Measurements from ENCODE around the gene OR5D18. TPM values are rescaled to one million over a fixed set of nuclear protein-coding genes. Genes with fewer than 3 reads are reported as not detected.
"Not testable (repeated sequence)": the region's sequence is repeated elsewhere in the genome, so short reads cannot be mapped to it uniquely, and the experiment has no call there.

The OR5D18 gene
- total RNA-seq (2014; rRNA removed; shearing (Covaris generic); ENCODE audit: low replicate concordance), result not detected in 2 replicates

DNA sequence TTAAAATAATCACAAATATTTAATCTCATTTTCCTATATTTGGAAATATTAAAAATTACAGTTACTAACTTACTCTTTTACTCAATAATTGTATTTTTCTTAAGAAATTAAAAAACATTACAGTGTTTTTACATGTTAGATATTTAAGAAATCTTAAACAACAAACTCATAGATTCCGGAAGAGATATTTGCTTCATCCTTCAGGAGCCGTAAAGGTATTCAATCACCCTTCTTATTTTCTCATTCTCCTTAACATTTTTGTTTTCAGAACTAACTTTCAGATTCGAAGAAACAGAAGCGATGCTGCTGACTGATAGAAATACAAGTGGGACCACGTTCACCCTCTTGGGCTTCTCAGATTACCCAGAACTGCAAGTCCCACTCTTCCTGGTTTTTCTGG lies at the start of gene OR5D18:
TSS of gene OR5D18 (plus strand) at position 301 of the 400 bp plus-strand sequence. CDS start at position 301, 0 bp downstream.
- Histone ChIP-seq H3K36me3 (no peaks in the 10 kb centered on the region), H3K9me3 (no peaks in the 10 kb centered on the region), H3K4me3 (no peak within 1 kb of the TSS), H3K27me3 (no peaks in the 10 kb centered on the region)
- DNase-seq, result no peak

DNA sequence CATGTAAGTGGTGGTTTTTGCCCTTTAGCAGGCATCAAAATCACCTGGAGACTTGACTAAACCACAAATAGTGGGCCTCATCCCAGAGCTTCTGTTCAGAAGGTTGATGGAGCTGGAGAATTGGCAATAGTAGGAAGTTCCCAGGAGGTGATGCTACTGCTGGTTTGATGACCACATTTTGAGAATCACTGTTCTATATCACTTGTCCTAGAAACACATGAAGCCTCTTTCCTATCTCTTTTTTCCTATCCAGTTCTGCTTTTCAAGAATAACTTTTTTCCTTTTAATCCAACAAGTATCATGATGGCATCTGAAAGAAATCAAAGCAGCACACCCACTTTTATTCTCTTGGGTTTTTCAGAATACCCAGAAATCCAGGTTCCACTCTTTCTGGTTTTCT lies 46.3 kb upstream of the OR5D18 start, which contains the start of gene OR5D13:
TSS of gene OR5D13 (plus strand) at position 301 of the 400 bp plus-strand sequence. CDS start at position 301, 0 bp downstream.
- Histone ChIP-seq H3K4me3 (no peak within 1 kb of the TSS), H3K9me3 (no peaks in the 10 kb centered on the region), H3K36me3 (no peaks in the 10 kb centered on the region), H3K27me3 (no peaks in the 10 kb centered on the region)
- DNase-seq, result no peak

GRCh38 chr11:55791606-55792005 lies 27.8 kb upstream of the OR5D18 start:
- no peak overlapping the region for H3K4me3 ChIP-seq
- no peaks in the 10 kb centered on the region for H3K36me3 ChIP-seq
- H3K27me3 ChIP-seq, result no peaks in the 10 kb centered on the region
- no peak for DNase-seq
- no peaks in the 10 kb centered on the region for H3K9me3 ChIP-seq

DNA sequence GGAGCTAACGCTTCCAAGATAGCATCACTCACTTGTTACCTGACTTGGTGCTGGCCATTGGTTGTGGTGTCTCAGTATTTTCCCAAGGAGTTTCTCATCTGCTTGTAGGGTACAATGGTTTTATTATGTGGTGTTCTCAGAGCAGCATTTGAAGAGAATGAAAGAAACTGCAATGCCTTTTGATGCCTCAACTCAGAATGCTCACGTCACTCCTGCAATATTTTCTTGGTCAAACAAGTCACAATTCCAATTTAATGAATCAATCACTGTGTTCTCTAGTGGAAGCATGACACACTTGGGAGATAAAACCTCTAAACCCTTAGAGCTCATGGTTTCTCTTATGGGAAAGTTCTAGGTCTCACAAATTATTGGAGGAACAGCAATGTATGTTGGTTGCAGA lies 26.1 kb upstream of the OR5D18 start:
- Histone ChIP-seq H3K27me3 (no peaks in the 10 kb centered on the region), H3K36me3 (no peaks in the 10 kb centered on the region), H3K4me3 (no peak overlapping the region), H3K9me3 (no peaks in the 10 kb centered on the region)
- DNase-seq, result no peak

- no peaks in the 10 kb centered on the region for H3K9me3 ChIP-seq
- no peak for DNase-seq
- no peak within 1 kb of the TSS for H3K4me3 ChIP-seq
Measured at GRCh38 chr11:55795256-55795655, 24.2 kb upstream of the OR5D18 start, which contains the start of gene OR5D14. Gene OR5D14 (plus strand): TSS chr11:55795556. CDS start chr11:55795556, 0 bp downstream.

DNA sequence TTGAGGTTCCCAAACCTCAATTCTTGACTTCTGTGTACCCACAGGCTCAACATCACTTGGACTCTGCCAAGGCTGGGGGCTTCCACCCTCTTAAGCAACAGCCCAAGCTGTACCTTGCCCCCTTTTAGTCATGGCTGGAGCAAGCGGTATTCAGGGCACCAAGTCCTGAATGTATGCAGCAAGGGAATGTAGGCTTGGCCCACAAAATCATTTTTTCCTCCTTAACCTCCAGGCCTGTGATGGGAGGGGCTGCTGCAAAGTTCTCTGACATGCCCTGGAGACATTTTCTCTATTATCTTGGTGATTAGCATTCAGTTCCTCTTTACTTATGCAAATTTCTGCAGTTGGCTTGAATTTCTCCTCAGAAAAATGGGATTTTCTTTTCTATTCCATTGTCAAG lies 13.2 kb upstream of the OR5D18 start:
- Histone ChIP-seq H3K36me3 (no peaks in the 10 kb centered on the region), H3K9me3 (no peaks in the 10 kb centered on the region), H3K4me3 (no peak overlapping the region), H3K27me3 (no peaks in the 10 kb centered on the region)
- no peak for DNase-seq

More at GRCh38 chr11:55795256-55795655, 24.2 kb upstream of the OR5D18 start, which contains the start of gene OR5D14:
- no peaks in the 10 kb centered on the region for H3K36me3 ChIP-seq
- H3K27me3 ChIP-seq, result no peaks in the 10 kb centered on the region

DNA sequence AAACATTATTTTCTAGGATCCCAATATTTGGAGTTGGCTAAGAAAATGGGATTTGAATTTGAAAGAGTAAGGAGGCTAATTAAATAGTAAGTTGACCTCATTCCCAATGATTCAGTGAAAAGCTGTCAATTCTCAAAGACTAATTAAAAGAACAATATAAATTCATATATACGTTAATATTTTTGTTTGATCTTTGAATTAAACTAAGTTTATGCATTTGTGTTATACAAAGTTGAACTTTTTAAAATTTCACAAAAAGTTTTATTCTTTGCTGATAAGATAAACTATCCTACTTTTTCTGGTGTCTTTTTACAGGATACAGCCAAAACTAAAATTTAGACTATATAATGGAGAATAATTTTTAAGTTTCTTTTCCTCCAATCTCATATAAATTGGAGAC lies 8.4 kb upstream of the OR5D18 start, which contains the start of gene OR5L1:
TSS of gene OR5L1 (plus strand) at position 301 of the 400 bp plus-strand sequence. CDS start 100 bp downstream, outside the sequence.
- Histone ChIP-seq H3K4me3 (no peak within 1 kb of the TSS), H3K36me3 (no peaks in the 10 kb centered on the region), H3K27me3 (no peaks in the 10 kb centered on the region), H3K9me3 (no peaks in the 10 kb centered on the region)
- no peak for DNase-seq

DNA sequence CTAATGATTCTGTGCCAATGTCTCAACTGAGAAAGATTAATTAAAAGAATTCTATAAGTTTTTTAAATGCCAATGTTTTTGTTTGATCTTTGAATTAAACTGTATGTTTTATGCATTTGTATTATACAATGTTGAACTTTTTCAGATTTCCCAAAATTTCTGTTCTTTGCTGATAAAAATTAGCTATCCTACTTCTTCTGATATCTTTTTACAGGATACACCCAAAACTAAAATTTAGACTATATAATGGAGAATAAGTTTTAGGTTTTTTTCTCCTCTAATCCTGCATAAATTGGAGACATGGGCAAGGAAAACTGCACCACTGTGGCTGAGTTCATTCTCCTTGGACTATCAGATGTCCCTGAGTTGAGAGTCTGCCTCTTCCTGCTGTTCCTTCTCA lies 7.5 kb downstream of the OR5D18 start, which contains the start of gene OR5L2:
TSS of gene OR5L2 (plus strand) at position 301 of the 400 bp plus-strand sequence. CDS start at position 301, 0 bp downstream.
- Histone ChIP-seq H3K9me3 (no peaks in the 10 kb centered on the region), H3K36me3 (no peaks in the 10 kb centered on the region), H3K4me3 (no peak within 1 kb of the TSS), H3K27me3 (no peaks in the 10 kb centered on the region)
- no peak for DNase-seq

GRCh38 chr11:55838452-55838851 lies 19.0 kb downstream of the OR5D18 start, which contains the start of gene OR5D16:
Gene OR5D16 (plus strand): TSS chr11:55838752. CDS start chr11:55838752, 0 bp downstream.
- Histone ChIP-seq H3K9me3 (no peaks in the 10 kb centered on the region; the same call in 1 of the 2 replicates), H3K36me3 (no peaks in the 10 kb centered on the region), H3K27me3 (no peaks in the 10 kb centered on the region), H3K4me3 (no peak within 1 kb of the TSS)
- no peak for DNase-seq

- H3K36me3 ChIP-seq, result no peaks in the 10 kb centered on the region
- H3K27me3 ChIP-seq, result no peaks in the 10 kb centered on the region
- H3K4me3 ChIP-seq, result no peak overlapping the region
- no peaks in the 10 kb centered on the region for H3K9me3 ChIP-seq
- DNase-seq, result no peak
Measured at GRCh38 chr11:55847453-55847852, 28.0 kb downstream of the OR5D18 start.

GRCh38 chr11:55849037-55849436 lies 29.6 kb downstream of the OR5D18 start:
- DNase-seq, result no peak
- H3K4me3 ChIP-seq, result no peak overlapping the region
- no peaks in the 10 kb centered on the region for H3K27me3 ChIP-seq
- no peaks in the 10 kb centered on the region for H3K9me3 ChIP-seq
- H3K36me3 ChIP-seq, result no peaks in the 10 kb centered on the region

DNA sequence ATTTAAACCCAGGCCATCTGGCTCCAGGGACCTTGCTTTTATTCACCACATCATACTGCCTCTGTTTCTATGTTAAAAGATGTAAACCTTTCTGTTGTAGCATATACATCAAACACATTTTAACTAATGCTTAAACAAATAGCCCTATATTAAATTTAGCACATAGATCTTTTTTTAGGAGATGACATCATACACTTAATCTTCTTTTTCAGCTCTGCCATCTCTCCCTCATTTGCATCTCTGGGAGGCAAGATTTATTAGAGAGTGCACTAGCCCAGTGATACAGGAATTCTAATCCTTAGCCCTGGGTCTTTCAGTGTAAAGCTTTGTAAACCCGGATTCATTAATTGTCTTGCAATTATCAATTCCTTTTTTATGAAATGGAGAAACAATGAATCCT lies 32.7 kb downstream of the OR5D18 start:
- no peaks in the 10 kb centered on the region for H3K27me3 ChIP-seq
- H3K36me3 ChIP-seq, result no peaks in the 10 kb centered on the region
- no peak for DNase-seq
- H3K9me3 ChIP-seq, result no peaks in the 10 kb centered on the region
- no peak overlapping the region for H3K4me3 ChIP-seq

DNA sequence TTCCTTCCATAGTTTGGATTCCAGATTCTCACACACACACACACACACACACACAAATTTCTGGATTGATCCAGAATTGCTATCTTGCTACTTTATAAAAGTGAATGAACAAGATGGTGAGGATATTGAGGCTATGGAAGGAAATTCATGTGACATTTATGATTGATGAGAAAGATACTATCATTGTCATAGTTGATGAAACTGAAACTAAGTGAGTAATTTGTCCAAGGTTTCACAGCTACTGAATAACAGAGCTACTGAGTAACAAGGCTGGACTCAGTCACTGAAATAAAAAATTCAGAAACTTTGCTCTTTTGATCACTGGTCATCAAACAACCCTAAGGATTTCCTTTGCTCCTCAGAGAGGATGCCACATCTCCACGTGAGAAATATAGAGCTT lies 35.3 kb downstream of the OR5D18 start:
- Histone ChIP-seq H3K27me3 (no peaks in the 10 kb centered on the region), H3K4me3 (no peak overlapping the region), H3K36me3 (no peaks in the 10 kb centered on the region), H3K9me3 (no peaks in the 10 kb centered on the region)
- no peak for DNase-seq

GRCh38 chr11:55867354-55867753 lies 47.9 kb downstream of the OR5D18 start:
- H3K9me3 ChIP-seq, H3K36me3 ChIP-seq, DNase-seq, H3K4me3 ChIP-seq, H3K27me3 ChIP-seq: not testable (repeated sequence)

Other genes starting within 250 kb of the OR5D18 start
- gene OR4C16, start 247.5 kb upstream of the OR5D18 start, total RNA-seq (2014; rRNA removed; shearing (Covaris generic); ENCODE audit: low replicate concordance), result not detected in 2 replicates
- not detected in 2 replicates for gene OR4C11, start 212.0 kb upstream of the OR5D18 start, total RNA-seq (2014; rRNA removed; shearing (Covaris generic); ENCODE audit: low replicate concordance)
- gene OR4P4, start 184.5 kb upstream of the OR5D18 start, total RNA-seq (2014; rRNA removed; shearing (Covaris generic); ENCODE audit: low replicate concordance), result not detected in 2 replicates
- gene OR4S2, start 171.3 kb upstream of the OR5D18 start, total RNA-seq (2014; rRNA removed; shearing (Covaris generic); ENCODE audit: low replicate concordance), result not detected in 2 replicates
- not detected in 2 replicates for gene OR4C6, start 157.4 kb upstream of the OR5D18 start, total RNA-seq (2014; rRNA removed; shearing (Covaris generic); ENCODE audit: low replicate concordance)
- gene OR5D13, start 46.2 kb upstream of the OR5D18 start, total RNA-seq (2014; rRNA removed; shearing (Covaris generic); ENCODE audit: low replicate concordance), result not detected in 2 replicates
- not detected in 2 replicates for gene OR5D14, start 24.1 kb upstream of the OR5D18 start, total RNA-seq (2014; rRNA removed; shearing (Covaris generic); ENCODE audit: low replicate concordance)
- not detected in 2 replicates for gene OR5L1, start 8.3 kb upstream of the OR5D18 start, total RNA-seq (2014; rRNA removed; shearing (Covaris generic); ENCODE audit: low replicate concordance)
- not detected in 2 replicates for gene OR5L2, start 7.6 kb downstream of the OR5D18 start, total RNA-seq (2014; rRNA removed; shearing (Covaris generic); ENCODE audit: low replicate concordance)
- gene OR5D16, start 19.1 kb downstream of the OR5D18 start, total RNA-seq (2014; rRNA removed; shearing (Covaris generic); ENCODE audit: low replicate concordance), result not detected in 2 replicates
- gene TRIM51, start 63.7 kb downstream of the OR5D18 start, total RNA-seq (2014; rRNA removed; shearing (Covaris generic); ENCODE audit: low replicate concordance), result not detected in 2 replicates
- not detected in 2 replicates for gene OR5W2, start 95.0 kb downstream of the OR5D18 start, total RNA-seq (2014; rRNA removed; shearing (Covaris generic); ENCODE audit: low replicate concordance)
- not detected in 2 replicates for gene OR5I1, start 116.8 kb downstream of the OR5D18 start, total RNA-seq (2014; rRNA removed; shearing (Covaris generic); ENCODE audit: low replicate concordance)
- not detected in 2 replicates for gene OR10AG1, start 150.3 kb downstream of the OR5D18 start, total RNA-seq (2014; rRNA removed; shearing (Covaris generic); ENCODE audit: low replicate concordance)
- gene OR5F1, start 175.0 kb downstream of the OR5D18 start, total RNA-seq (2014; rRNA removed; shearing (Covaris generic); ENCODE audit: low replicate concordance), result not detected in 2 replicates
- gene OR5AS1, start 208.0 kb downstream of the OR5D18 start, total RNA-seq (2014; rRNA removed; shearing (Covaris generic); ENCODE audit: low replicate concordance), result not detected in 2 replicates